ENCODE measurements around the gene MARVELD1.

Gene MARVELD1

DNA sequence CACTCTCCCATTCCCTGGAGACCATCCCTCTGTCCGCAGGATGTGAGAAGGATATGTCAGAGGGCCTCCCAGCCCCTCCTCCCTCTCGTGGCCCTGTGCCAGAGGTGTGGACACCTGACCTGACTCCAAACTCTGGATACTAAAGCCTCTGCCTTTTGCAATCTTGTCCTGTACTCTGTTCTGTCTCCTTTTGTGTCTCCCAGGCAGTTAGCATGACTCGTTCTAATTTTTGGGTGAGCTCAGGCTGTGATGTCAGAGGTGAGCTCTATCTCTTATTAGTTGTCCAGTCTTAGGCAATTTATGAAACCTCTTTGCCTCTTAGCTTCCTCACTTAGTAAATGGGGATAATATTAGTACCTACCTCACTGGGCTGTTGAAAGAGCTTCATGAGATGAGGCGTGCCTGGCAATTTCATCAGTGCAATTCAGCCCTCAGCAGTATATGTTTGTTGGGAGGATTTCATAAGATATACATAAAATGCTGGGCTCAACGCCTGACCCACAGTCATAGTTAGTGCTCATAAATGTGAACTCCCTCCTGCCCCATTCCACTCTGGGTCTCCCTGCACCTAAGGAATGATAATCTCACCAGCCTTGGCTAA is 10.9 kb downstream of the MARVELD1 start:
- DNase-seq, result no peak

DNA sequence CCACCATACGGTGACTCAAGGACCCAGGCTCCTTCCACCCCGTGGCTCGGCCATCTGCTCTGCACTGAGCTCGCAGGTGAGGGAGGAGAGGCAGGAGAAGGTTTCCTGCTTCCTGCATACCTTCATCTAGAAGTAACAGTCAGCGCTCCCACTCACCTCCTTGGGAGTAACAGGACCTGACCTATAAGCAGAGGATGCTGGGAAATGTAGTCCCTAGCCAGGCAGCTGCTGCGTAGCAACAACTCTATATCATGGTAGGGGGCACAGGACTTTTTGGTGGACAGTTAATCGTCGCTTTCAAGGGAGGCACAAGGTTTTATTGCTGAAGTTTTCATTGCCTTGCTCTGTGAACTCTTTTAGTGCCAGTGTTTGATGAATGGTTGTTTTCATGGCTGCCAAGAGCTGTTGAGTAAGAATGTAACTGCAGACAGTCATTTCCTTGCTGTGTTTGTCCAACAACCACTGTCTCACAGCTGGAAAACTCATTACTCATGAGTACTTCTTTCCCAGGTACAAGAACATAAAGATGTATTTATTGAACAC is 13.2 kb downstream of the MARVELD1 start:
- no peak for DNase-seq

DNA sequence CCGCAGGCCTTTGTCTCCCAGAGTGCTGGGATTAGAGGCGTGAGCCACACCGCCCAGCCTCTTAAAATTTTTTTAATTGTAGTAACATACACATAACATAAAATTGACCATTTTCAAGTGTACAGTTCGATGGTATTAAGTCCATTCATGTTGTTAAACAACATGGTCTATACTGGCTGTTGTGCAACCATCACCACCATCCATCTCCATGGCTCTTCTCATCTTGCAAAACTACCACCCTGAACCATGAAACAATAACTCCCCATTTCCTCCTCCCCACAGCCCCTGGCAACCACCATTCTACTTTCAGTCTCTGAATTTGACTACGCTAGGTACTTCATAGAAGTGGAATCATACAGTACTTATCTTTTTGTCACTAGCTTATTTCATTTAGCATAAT is 15.5 kb downstream of the MARVELD1 start:
- DNase-seq, result no peak

DNA sequence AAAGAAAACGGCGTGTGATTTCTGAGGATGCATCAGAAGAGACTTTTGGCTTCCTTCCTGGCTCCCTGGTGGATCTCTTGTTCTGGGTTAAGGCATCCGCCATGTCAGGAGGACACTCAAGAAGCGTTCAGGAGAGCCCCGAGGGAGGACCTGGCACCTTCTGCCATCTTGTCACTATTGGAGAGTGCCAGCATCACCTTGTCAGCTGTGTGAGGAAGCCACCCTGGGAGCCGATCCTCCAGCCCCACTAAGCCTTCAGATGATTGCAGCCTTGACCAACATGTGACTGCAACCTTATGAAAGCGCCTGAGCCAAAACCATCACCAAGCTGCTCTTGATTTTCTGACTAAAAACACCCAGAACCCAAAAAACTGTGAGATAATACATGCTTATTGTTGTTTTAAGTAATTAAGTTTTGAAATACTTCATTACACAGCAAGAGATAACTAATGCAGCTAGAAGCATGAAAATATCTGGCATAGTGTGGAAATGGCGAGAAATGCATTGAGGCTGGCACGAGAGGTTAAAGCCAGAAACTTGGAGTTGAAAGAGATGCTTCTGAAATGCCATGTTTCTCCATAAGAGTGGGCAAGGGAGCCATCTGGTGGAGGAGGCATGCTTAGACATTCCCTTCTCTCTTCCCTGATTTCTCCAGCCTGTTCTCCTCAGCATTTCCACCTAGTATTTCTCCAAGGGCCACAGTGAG is 18.0 kb downstream of the MARVELD1 start:
- DNase-seq, result peak; percentile 45

DNA sequence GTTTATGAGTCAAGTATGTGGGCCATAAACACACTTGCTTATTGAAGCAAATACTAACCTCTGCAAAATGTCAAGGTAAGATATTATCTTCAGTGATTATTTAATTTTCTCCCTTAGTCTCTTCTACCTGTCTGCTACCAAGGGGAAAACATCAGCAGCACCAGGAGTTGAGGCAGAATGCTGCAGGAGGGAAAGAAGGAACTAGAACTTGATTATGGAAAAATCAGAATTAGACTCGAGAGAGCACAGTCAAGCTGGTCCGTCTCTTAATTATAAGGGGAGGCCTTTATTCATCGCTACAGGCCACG is 18.5 kb downstream of the MARVELD1 start:
- DNase-seq, result no peak

DNA sequence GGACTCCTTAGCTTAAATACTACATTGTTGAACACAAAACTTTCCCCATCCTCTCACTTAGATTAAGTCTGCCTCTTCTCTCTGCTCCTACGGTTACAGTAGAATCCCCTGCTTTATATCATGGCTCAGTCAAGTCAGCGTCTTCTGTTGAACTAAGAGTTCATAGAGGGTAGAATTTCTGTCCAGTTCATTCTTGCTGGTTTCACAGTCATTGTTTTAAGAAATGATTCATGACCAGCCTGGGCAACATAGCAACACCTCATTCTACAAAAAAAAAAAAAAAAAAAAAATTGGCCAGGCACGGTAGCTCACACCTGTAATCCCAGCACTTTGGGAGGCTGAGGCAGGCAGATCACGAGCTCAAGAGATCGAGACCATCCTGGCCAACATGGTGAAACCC is 19.7 kb downstream of the MARVELD1 start:
- DNase-seq, result no peak

DNA sequence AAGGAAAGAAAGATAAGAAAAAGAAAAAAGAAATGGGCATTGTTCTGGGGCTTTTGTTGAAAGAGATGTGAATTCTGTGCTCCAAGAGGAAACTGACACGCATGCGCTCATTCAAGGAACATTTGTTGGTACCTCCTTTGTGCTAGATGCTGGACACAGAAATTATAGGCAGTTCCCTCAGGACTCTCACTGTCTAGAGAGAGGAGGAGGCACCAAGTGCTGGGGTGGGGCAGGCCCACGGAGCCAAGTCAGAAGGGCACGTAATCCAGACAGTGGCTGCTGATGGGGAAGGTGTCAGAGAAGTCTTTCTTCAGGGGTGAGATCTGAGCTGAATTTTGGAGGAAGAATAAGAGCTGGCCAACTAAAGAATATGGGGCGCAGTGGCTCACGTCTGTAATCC is 20.5 kb downstream of the MARVELD1 start:
- DNase-seq, result no peak

DNA sequence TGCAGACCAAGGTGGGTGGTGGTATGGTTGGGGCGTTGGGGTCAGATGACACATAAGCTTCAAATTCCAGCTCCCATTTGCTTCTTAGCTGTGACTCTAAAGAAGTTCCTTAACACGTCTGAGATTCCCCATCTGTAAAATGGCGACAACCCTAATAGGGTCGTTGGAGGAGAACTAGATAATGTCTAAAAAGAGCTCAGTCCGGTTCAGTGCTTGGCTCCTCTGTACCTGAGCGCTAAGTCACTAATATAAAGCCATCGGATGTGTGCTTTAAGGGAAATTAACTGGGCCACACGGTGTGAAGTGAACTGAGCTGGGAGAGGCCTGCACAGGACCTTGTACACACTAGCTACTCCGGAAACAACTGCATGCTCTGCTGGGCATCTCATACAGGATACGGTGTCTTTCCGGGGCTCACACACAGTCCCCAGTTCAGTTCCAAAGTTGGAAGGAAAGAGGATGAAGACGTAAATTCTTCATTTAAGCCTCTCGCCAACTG is 22.9 kb downstream of the MARVELD1 start:
- DNase-seq, result no peak

DNA sequence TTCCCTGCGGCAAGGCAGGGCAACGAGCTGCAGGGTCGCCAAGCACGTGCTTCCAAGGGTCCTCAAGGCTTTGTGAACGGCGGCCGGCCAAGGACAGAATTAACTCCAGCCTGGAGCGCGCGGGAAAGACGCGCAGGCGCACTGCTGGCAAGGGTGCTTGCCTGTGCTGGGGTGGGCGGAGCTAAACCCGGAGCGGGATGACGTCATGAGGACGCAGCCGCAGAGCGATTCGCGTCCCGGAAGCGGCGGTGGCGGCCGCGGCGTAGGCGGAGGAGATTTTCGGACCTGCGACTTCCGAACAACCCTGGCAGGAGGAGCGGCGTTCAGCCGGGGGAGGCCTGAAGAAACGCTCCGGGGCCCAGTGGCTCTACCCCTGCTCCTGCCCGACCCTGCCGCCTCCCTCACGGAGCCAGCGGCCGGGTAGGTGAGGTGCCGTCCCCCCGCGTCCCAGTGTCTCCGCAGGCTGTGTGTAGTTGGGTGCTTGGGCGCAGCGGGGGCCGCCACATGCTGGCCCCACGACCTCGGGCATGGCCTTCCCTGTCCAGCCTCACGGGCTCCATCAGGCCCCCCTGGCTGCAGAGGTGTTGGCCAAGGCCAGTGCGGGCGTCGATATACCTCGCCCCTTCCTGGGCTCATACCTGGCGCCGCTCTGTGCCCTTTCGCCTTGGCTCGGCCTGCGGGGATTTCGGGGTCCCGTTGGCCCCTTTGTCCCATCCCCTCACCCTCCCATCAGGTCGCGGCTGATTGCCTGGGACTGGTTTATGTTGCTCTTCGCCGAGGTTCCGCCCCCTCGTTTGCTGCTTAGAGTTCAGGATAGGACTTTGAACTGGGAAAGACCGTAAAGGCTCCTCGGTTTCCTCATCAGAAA is 23.6 kb downstream of the MARVELD1 start, which contains the start of gene ZFYVE27:
Gene ZFYVE27 (plus strand): TSS at position 227 of the 868 bp plus-strand sequence. CDS start 1,350 bp downstream, outside the sequence.
- peak; percentile 97 for DNase-seq

DNA sequence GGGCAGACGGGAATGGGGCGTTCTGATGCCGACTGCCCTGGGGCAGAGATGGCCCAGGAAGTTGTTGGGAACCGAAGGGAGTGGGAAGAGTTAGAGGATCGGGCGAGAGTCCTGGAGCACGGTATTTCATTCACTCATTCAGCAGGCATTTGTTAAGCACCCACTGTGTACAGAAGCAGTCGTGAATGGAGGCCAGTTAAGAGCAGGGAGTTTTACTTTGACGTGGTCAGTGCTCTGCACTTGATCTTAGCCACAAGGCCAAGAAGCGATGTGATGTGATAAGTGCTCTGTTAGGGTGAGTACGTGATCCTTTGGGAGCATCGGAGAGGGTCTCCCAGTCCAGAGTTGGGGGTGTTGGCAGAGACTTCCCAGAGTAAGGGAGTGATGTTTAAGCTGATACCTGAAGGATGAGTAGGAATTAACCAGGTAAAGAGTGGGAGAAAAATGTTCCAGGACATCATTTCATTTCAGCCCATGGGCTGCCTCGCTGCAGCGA is 24.3 kb downstream of the MARVELD1 start:
- no peak for DNase-seq

DNA sequence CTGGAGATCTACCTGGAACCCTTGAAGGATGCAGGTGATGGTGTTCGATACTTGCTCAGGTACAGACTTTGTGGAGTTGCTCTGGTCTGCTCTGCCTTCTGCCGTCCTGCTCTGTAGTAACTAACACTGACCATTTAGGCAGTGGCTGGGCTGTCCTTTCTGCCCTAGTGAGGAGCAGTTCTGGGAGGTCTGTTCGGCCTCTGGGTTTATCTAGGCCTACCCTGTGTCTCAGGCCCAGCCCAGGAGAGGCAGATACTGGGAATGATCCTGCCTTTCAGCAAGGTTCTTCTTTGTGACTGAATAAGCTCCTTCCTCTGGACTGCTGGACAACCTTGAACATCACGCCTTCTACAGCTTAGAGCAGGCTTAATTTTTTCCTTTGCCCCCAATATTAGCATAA is 25.1 kb downstream of the MARVELD1 start:
- no peak for DNase-seq

DNA sequence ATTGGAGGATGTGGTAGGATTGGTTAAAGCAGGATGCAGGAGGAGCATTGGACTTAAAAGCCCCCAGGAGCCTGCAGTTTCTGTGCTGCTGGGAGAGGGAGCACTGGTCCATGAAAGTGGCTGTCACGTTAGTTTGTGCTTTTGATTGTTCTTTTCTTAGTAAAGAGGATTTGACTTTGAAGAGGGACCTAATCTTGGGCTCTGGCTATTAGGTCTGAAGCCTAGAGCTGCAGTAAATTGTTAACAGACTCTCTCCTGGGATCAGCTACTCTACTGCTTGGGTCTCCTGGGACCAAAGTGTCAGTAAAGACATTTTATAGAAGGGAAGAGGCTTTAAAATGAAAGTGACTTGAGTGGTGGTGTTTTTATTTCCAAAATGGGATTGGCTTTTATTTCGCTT is 27.1 kb downstream of the MARVELD1 start:
- no peak for DNase-seq

DNA sequence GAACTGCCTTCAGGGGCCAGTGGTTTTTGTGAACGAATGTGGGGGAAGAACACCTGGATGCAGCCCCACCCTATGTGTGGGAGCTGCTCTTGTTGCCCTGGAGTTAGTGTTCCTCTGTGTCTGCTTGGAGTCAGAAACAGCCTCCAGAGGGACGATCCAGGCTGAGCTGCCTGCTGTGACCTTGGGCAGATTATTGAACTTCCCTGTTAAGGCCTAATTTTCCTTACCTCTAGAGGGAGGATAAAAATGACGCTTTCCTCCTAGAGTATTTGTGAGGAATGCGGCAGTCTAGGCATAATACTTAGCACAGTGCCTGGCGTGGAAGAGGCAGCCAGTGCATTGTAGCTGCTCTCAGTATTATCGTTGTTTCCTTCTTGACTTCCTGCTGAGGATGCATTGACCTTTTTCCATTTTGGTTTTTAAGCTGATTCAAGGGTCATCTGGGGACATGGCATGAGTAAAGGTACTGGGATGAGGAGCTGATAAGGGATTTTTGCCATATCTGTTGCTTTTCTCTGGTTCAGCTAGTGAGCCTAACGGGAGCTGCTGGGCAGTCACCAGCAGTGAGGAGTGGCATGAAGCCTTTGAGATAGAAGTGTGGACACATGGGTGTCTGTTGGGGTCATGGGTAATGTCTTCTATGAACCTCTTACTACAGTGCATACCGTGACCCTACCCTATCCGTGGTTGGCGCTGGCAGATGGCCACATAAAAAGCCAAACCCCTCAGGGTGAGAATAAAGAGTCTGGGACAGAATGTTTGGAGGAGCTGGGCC is 29.8 kb downstream of the MARVELD1 start:
- DNase-seq, result no peak

DNA sequence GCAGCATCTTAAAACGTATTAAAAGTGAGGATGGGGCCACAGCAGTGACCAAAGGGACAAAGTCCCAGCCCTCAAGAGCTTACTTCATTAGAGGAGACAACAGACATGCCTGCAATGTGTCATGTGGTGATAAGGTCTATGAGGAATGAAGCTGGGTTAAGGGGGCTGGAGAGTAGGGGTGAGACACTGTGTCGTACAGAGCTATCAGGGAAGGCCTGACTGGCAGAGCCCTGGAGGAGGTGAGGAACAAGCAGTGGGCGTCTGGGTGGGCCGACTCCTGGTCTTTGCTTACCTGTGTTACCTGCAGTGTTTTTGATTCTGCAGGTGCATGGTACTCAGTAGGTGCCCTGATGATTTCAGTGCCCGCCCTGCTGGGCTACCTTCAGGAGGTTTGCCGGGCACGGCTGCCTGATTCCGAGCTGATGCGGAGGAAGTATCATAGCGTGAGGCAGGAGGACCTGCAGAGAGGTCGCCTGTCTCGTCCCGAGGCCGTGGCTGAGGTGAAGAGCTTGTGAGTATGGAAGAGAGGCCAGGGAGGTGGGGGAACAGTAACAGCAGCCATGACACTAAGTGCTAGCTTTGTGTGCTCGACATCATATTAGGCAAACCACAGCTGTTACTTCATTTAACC is 31.0 kb downstream of the MARVELD1 start:
- no peak for DNase-seq

DNA sequence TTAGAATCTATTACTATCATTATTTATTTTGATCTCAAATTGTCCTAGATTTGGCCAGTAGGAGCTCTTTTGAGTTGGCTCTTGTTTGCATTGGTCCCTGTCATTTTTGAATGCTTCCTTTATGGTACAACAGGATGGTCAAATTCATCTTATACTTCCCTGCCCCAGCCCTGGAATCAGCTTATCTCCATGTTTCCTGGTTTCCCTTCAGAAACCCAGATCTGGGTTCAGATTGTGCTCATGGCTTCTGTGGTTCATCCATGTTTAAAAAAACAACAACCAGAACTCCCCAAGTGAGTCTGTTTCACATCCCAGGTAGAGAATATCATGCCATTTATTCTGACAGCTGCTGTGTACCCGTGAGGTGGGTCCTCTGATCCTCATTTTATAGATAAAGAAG is 34.0 kb downstream of the MARVELD1 start:
- DNase-seq, result no peak

DNA sequence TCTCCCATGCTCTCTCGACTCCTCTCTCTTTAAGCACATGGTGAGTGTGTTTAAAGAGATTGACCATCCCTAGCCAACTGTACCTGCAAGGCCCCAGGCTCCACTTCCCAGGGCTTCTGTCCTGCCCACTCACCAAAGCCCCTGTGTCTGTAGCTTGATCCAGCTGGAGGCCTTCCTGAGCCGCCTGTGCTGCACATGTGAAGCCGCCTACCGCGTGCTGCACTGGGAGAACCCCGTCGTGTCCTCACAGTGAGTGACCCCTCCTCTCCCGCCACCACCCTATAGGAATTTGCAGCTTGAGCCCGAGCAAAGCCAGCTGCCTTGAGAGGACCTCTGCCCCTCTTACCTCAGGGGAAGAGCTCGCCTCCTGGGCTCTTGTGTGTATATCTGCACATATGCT is 34.6 kb downstream of the MARVELD1 start:
- no peak for DNase-seq

DNA sequence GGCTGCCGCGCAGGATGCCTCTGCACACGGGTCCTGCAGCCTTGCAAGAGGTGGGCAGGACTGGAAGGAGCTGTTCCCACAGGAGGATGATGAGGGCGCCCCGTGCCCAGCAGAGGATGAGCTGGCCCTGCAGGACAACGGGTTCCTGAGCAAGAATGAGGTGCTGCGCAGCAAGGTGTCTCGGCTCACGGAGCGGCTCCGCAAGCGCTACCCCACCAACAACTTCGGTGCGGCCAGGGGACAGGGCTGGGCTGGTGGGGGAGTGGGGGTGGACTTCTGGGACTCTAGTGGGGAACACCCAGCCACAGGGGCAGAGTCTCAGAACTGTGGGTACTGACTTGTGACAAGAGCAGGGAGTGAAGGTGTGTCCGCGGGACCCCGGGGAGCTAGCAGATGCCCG is 39.4 kb downstream of the MARVELD1 start:
- DNase-seq, result no peak

DNA sequence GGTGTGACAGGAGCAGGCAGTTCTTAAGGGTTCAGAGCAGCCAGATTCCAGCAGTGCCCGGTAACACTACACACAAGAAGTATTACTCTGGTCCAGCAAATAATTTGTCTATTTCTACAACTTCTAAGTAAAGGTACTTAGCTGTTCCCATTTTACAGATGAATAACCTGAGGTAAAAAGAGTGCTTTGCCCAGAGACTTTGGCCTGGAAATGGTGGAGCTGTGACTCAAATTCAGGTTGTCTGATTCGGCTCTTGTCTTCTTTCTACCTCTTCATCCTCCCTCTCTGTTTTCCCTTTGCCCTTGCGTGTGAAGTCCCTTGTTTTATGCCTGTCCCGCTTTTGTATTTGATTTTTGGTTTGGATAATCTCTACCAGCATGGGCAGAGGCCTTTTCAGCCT is 41.2 kb downstream of the MARVELD1 start:
- DNase-seq, result no peak

DNA sequence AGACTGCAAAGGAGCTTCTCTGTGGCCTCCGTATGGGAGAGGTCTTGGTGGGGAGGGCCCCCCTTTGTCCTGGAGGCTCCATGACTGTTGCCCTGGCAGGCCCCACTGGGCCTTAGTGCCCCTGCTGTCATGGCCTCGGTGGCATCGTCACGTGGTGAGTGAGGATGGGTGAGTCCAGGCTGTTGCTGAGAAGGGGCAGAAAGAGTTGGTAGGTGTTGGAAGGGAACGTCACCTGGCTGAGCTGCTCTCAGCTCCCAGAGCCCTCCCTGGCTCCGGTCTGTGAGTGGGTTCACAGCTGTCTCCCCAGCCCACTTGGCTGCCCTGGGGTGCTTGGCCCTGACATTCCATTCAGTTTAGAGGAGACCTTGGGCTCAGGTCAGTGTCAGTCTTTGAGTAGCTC is 42.2 kb downstream of the MARVELD1 start:
- DNase-seq, result no peak

DNA sequence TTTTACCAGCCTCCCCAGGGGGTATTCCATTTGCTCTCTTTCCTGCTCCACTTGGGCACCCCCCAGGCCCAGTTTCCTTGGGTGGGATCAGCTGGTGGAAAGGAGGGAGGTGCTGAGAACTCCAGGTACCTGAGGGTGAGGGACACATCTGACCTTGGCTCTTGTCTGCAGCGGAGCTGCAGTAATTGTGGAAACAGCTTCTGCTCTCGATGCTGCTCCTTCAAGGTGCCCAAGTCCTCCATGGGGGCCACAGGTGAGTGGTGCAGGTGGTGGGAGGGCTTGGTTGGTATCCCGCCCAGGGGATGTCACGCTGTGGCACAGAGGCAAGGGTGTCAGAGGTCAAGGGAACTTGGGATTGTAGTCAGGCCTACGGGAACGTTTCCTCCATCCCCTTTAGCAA is 43.9 kb downstream of the MARVELD1 start:
- no peak for DNase-seq

DNA sequence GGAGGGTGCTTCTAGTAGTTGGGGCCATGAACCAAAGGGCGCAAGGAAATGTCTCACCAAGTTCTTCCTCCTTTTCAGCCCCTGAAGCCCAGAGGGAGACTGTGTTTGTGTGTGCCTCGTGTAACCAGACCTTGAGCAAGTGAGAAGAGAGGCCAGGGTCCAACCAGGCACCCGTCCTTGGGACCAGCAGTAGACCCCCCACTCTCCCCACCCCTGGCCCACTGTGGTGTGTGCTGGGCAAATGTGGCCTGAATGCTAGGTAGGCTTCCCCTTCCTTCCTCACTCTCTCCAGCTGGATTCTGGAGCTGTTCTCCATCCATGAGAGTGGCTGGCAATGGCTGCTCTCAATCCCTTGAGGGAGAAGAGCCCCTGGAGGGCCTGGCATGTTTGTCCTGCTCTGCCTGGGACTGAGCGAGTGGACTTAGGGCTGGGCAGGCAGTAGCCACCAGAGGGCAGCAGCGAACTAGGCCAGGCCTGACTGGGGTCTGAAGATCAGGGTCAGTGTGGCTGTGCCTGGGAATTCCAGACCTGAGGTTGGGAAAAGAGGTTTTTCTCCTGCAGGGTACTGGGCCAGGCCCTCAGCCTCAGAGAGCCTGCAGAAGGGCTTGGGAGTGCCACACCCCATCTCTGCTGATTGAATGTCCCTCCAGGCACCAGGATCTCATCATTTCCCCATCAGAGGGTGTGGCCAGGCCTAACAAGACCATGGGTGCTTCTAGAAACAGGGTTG is 45.8 kb downstream of the MARVELD1 start:
- DNase-seq, result peak; percentile 45
